ENCODE data around the gene PRKCE.

PRKCE gene

GRCh38 chr2:46076251-46076650 lies 424.8 kb downstream of the PRKCE start:
- no peak for DNase-seq (ENCODE audit: low read depth in 2 of 2)

DNA sequence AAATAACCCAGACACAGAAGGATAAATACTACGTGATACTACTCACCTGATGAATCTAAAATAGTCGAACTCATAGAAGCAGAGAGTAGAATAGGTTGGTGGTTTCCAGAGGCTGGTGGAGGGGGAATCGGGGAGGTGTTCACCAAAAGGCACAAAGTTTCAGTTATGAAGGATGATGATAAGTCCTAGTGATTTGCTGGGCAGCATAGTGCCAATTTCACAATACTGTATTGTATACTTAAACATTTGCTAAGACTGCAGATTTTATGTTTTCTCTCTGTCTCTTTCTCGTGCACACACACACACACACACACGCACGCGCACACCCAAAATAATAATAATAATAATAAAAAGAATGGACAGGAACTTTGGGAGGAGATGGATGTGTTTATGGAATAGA lies 425.4 kb downstream of the PRKCE start:
- no peak for DNase-seq (ENCODE audit: low read depth in 2 of 2)

GRCh38 chr2:46077522-46078107 lies 426.1 kb downstream of the PRKCE start:
- DNase-seq (ENCODE audit: low read depth in 2 of 2) = no peak

DNA sequence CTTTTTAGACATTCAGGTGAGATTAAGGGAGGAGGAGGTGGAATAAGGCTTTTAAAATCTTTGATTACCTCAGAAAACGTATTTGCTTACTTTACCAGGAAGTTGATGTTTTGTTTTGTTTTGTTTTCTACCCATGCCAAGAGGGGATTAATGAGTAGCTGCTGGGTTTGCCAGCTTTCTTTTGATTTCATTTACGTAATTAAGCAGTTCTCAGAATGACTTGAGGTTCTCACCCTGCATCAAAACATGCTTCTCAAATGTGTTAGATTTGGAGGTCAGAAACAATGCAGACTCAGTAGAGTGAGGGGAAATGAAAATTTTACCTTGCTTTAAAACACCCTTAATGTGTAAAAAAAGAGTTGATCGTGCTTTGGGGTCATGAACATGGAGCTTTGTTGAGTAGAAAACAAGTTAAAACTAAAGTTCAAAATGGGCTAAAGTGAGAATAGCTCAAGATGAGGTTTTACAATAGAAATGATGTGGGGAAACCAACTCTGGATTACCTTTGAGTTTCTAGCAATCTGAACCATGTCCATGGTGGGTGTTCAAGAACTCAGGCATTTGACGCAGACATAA lies 428.6 kb downstream of the PRKCE start:
- DNase-seq (ENCODE audit: low read depth in 2 of 2) = no peak

- DNase-seq (ENCODE audit: low read depth in 2 of 2) = no peak
Measured at GRCh38 chr2:46082531-46083485, 431.3 kb downstream of the PRKCE start.

- DNase-seq (ENCODE audit: low read depth in 2 of 2) = no peak
Measured at GRCh38 chr2:46086578-46087070, 435.1 kb downstream of the PRKCE start.

DNA sequence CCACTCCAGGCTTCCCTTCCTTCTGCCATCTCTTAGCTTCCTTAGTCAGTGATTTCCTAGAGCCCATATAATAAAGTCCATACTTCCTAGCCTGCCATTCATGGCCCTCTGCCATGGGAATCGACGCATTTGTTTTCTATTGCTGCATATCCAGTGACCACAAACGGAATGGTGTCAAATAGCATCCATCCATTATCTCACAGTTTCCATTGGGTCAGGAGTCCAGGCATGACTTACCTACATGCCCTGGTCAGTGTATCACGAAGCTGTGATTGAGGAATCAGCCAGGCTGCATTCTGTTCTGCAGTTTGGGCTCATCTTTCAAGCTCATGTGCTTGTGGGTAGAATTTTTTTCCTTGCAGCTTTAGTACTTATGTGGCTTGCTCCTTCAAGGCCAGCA lies 436.0 kb downstream of the PRKCE start:
- DNase-seq (ENCODE audit: low read depth in 2 of 2) = no peak

GRCh38 chr2:46091004-46091403 lies 439.5 kb downstream of the PRKCE start:
- DNase-seq (ENCODE audit: low read depth in 2 of 2) = no peak

- DNase-seq (ENCODE audit: low read depth in 2 of 2) = no peak
Measured at GRCh38 chr2:46091961-46092667, 440.6 kb downstream of the PRKCE start.

DNA sequence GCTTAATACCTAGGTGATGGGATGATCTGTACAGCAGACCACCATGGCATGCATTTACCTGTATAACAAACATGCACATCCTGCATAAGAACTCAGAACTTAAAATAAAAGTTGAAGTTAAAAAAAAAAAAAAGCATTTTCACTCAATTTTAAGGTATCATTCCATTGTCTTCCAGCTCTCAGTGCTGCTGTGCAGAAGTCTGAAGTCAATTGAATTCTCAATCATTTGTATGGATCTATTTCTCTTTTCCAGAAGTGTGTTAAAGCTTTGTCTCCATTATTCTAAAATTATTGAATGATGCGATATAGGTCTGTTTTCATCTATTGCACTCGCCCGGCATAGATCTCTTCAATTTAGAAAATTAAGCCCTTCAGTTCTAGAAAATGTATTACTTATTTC lies 443.2 kb downstream of the PRKCE start:
- DNase-seq (ENCODE audit: low read depth in 2 of 2) = no peak

DNA sequence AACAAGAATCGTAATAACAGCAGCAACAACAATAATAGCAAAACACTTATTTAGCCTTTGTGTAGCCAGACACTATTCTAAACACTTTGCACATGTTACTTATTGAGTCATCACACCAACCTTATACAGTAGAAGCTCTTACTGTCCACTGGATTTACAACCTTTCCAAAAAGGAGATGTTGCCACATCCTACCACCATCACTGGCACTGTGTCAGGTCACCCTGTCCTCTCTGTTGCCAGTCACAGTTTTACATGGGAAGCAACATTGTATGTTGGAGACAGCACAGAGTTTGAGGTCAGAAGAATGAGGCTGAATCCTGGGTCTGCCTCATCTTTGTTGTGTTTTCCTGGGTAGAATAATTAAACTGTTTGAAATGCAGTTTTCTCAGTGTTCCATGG lies 444.4 kb downstream of the PRKCE start:
- no peak for DNase-seq (ENCODE audit: low read depth in 2 of 2)

DNA sequence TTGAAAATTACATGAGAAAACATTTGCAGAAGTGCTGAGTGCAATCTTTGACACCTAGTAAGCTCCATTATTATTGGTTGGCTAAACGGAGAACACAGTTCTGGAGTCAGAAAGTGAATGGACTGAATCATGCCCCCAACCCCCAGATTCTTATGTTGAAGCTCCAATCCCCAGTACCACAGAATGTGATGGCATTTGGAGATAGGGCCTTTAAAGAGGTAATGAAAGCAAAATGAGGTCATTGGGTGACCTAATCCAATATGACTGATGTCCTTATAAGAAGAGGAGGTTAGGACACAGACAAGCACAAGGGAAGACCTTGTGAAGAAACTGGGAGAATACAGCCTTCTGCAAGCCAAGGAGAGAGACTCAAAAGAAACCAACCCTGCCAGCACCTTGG lies 444.8 kb downstream of the PRKCE start:
- DNase-seq (ENCODE audit: low read depth in 2 of 2) = no peak

- DNase-seq (ENCODE audit: low read depth in 2 of 2) = no peak
Measured at GRCh38 chr2:46097714-46098480, 446.4 kb downstream of the PRKCE start.

- DNase-seq (ENCODE audit: low read depth in 2 of 2) = no peak
Measured at GRCh38 chr2:46098621-46099062, 447.2 kb downstream of the PRKCE start.

- no peak for DNase-seq (ENCODE audit: low read depth in 2 of 2)
Measured at GRCh38 chr2:46101557-46102220, 450.2 kb downstream of the PRKCE start.

GRCh38 chr2:46106690-46107089 lies 455.2 kb downstream of the PRKCE start:
- no peak for DNase-seq (ENCODE audit: low read depth in 2 of 2)

GRCh38 chr2:46114996-46115395 lies 463.5 kb downstream of the PRKCE start:
- no peak for DNase-seq (ENCODE audit: low read depth in 2 of 2)

- no peak for DNase-seq (ENCODE audit: low read depth in 2 of 2)
Measured at GRCh38 chr2:46116150-46116549, 464.7 kb downstream of the PRKCE start.

- DNase-seq (ENCODE audit: low read depth in 2 of 2) = no peak
Measured at GRCh38 chr2:46116553-46116991, 465.1 kb downstream of the PRKCE start.

GRCh38 chr2:46117379-46117778 lies 465.9 kb downstream of the PRKCE start:
- DNase-seq (ENCODE audit: low read depth in 2 of 2) = no peak

GRCh38 chr2:46117994-46118393 lies 466.5 kb downstream of the PRKCE start:
- no peak for DNase-seq (ENCODE audit: low read depth in 2 of 2)
